SK-MEL-5 (cell line): ENCODE results near the gene CYB5B. TPM values are rescaled to one million over a fixed set of nuclear protein-coding genes. Genes with fewer than 3 reads are reported as not detected.

Experiments used
- DNase-seq: peaks from one replicate; pipeline ENCODE4 v3.0.0-alpha.2; 2016; ENCODE audit warnings: low read depth, low spot score
- in situ Hi-C: cut with HindIII; loops from 2 replicates; pipeline ENCODE4 v1.10.0; 2016; ENCODE audit warnings: low sequenced_read_pairs, high pct_unique_total_duplicates, low pct_unique_long_range_greater_than_20kb
- total RNA-seq: library from RNA; depleted of rRNA; stranded (reverse); fragments of >200 nt; shearing (Covaris generic); gene quantifications from 2 replicates; pipeline ENCODE4 v1.2.3, GENCODE V29; 2014

Gene CYB5B
- total RNA-seq, 1 experiment from 2014 or later = 102 TPM

DNA sequence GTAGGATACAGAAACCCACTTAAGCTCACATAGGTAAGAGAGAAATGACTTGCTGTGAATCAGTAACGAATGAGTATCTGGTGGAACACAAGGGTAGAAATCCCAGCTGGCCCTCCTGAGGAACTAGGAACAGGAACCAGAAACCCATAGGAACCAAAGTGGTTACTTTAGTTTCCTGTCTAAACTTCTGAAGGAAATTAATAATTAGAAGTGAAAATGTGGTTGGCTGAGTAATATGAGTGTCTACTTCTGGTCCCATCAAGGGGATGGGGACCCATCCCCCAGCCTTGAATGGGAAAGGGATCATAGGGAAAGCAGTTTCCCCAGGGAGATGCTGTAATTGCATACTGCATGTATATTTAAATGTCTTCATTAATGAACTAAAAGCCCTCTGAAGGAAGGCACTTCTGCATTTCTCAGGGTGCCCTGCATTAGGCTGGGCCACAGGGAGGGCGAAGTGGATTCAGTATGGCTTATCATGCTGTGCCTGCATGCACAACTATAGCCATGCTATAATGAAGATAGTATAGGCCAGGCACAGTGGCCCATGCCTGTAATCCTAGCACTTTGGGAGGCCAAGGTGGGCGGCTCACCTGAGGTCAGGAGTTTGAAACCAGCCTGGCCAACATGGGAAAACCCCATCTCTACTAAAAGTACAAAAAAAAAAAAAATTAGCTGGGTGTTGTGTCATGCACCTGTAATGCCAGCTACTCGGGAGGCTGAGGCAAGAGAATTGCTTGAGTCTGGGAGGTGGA is 45.6 kb downstream of the CYB5B start:
- no peak for DNase-seq
- in situ Hi-C loops = no loop called here

DNA sequence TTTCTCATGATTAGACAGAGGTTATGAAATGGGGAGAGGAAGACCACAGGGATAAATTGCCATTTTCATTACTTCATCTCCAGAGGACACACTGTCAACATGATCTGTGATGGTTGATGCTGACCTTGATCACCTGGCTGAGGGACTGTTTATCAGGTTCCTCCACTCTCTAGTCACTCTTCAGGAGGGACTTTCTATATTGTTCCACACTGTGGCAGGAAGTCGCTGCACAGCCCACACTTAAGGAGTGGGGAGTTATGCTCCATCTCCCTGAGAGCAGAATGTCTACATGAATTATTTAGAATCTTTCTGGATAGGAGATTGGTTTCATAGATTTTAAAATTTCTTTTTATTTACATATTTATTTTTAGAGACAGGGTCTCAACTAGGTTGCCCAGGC is 46.7 kb downstream of the CYB5B start:
- no peak for DNase-seq

DNA sequence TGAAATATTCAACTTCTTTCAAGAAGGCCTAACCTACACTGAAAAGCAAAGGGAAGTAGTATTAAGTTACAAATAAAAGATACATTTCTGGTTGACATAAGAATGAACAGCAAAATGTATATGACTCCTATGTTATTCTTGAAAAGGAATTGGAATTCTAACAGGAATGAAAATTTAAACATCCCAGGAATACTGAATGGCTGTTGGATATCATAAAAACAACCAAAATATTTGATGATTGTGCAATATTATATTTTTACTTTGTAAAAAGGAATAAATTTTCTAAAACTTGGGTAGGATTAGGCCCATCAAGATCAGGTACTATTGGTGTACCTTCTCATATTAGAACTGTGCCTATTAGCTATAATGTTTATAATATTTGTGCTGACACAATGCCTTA is 50.0 kb downstream of the CYB5B start:
- DNase-seq = no peak
- in situ Hi-C loops = no loop called here

More for the DNA sequence above, 46.7 kb downstream of the CYB5B start:
- in situ Hi-C loops = no loop called here

DNA sequence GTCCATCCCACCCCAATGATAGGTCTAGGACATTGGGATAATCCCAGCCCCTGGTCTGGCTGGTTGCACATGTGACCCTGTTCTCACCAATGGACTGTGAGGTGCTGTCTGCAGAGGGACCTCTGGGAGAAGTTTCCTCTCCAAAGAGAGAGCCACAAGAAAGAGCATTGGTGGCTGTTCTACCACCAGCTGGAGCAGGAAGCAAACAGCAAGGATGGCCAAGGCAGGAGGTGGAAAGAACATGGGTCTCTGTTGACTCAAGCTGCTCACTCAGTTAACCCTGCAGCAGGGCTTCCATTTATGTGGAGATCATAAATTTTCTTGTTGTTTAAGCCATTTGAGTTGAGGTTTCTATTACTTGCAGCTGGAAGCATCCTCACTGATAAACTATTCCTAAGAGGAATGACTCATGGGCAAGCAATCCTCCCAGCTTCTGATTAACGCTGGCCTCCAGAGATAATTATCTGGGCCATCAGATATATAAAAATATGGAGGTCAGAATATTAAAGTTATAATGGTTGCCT is 52.6 kb downstream of the CYB5B start:
- in situ Hi-C loops = no loop called here
- peak; percentile 25 for DNase-seq

DNA sequence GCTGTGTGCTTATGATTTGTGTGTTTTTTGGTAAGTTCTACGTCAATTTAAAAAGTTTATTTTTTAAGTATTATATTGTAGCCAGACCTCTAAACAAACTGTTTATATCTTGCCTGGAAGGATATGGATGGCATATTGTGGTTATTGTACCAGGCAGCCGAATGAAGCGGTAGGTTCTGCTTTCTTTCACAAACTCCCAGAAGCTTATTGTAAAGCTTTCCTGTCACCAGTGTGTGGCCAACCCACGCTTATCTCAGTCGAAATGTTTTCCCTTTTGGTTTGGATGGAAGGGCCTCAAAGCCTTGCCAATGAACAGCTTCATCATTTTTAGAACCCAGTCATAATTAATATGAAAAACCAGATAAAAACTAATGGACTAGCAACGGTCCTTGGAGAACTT is 53.1 kb downstream of the CYB5B start:
- in situ Hi-C loops = no loop called here
- DNase-seq = no peak

DNA sequence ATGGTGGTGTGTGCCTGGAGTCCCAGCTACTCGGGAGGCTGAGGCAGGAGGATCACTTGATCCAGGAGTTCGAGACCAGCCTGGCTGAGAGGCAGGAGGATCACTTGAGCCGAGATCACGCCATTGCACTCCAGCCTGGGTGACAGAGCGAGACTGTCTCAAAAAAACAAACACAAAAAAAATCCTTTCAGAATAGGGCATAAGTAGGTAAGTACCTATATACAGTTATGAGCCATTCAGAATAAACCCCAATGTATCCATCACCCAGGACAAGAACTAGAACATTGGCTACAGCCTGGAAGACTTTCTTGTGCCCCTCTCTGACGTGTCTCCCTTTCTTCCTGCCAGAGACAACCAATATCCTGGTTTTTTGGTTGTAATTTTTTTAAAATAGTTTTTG is 54.3 kb downstream of the CYB5B start:
- in situ Hi-C loops = no loop called here
- DNase-seq = no peak

DNA sequence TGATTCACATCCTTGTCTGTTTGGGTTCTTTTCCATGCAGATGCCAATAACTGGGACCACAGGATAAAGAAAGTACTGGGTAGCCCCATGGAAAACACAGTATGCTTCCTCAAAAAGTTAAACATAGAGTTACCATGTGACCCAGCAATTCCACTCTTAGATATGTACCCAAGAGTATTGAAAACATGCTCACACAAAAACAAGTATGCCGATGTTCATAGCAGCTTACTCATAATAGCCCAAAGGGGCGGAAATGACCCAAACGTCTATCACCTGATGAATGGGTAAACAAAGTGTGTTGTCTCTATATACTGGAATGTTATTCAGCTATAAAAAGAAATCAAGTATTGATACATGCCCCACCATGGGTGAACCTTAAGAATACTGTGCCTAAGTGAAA is 55.4 kb downstream of the CYB5B start:
- in situ Hi-C loops = no loop called here
- peak; percentile 24 for DNase-seq

DNA sequence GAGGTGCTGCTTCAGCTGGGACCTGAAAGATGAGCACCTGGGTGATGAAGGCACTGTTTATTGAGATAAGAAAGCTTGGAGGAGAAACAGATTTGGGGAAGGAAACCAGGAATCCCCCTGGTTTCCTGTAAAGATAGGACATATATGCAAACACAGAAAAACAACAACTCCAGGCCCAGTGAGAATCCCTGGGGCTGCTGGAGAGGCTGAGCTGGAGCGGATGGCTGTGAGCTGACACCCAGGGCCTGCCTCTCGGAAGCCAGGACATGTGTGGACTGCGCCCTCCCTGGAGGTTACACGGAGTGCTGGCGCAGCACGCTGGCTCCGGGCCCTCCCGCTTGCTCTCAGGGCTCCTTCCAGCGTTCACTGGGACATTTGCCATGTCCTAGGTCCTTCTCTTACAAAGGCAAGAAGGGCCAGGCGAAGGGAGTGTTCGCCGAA is 57.5 kb downstream of the CYB5B start:
- in situ Hi-C loops = no loop called here
- no peak for DNase-seq

DNA sequence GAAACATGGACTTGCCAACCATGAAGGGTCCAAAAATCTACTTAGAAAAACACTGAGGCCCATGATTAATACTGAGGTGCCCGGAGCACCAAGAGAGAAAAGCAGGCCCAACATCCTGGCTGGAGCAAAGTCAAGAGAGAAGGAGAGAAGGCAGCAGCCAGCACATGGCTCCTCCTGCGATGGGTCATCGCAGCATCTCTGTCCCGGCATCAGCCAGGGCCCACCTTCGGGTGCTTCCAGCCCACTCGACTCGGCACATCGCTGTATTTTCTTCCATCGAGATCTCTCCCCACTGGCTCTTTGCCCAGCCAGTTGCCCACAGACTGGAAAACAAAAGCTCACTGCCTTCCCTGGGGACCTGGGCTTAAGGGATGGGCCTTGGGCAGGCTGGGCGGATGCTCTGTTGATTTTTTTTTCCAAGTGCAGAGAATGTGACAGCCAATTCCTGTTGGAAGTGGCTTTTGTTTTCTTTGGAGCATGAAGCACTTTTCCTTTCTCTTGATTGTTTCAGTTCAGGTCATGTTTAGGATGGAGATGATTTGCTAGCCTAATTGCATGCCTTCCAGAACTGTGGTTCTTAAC is 58.1 kb downstream of the CYB5B start:
- peak; percentile 15 for DNase-seq
- in situ Hi-C loops = no loop called here

DNA sequence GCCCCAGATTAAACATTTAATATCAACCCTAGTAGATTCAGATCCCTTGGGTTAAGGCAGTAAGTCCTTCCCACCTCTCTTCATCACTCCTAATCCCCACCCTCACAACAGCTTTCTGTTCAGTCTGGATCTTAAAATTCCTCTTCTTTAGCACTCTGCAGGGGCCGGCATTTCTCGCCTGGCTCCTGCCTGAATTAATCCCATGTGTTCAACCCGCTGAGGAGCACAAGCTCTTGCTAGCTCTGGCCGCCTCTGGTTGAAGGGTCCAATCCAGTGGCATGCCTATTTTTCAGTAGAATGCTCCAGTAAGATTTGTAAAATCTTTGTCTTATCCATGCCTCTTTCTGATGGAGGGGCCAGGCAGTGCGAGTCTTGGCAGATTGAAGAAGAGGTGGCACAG is 59.2 kb downstream of the CYB5B start:
- DNase-seq = no peak
- in situ Hi-C loops = no loop called here

DNA sequence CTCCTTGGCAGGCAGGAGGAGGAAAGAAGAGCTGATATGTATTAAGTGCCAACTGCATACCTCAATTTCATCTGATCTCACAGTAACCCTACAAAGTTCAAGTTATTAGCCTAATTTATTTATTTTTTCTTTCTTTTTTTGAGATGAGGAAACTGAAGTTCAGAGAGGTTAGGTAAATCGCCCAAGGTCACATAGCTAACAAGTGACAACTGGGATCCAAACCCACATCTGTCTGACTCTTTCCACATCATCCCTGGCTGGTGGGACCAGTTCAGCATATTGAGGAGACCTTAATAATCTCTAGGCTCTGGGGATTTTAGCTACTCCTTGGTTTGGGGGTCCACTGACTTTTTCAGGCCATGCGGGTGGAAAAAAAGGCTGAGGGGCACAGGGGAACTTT is 60.9 kb downstream of the CYB5B start:
- DNase-seq = no peak
- in situ Hi-C loops = no loop called here

DNA sequence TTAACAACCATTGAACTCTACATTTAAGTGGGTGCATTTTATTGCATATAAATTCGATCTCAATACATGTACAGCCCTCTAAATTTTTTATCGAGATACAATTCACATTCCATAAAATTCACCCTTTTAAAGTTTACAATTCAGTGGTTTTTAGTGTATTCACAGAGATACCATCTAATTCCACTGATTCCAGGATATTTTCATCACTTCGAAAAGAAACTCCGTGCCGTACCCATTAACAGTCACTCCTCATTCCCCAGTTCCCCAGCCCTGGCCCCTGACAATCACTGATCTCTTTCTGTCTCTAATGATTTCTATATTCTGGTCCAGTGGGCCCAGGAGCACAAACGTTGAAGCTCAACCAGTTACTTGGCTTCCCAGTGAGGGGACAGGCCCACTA is 61.4 kb downstream of the CYB5B start:
- in situ Hi-C loops = no loop called here
- DNase-seq = no peak

DNA sequence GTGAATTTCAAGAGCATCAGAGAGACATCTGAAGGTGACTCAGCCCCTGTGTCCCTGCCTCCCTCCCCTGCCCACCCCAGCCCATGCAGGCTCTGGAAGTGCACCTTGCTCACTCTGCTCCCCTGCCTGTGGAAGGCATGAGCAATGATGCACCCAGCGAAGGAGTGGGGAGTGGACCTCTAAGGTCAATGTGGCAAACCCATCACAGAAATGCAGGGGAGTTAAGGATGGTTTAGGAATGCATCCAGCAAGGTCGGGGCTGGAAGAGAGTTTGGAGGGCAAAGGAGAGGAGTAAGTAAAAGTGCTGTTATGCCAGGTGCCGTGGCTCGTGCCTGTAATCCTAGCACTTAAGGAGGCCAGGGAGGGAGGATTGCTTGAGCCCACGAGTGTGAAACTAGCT is 61.9 kb downstream of the CYB5B start:
- in situ Hi-C loops = no loop called here
- no peak for DNase-seq

DNA sequence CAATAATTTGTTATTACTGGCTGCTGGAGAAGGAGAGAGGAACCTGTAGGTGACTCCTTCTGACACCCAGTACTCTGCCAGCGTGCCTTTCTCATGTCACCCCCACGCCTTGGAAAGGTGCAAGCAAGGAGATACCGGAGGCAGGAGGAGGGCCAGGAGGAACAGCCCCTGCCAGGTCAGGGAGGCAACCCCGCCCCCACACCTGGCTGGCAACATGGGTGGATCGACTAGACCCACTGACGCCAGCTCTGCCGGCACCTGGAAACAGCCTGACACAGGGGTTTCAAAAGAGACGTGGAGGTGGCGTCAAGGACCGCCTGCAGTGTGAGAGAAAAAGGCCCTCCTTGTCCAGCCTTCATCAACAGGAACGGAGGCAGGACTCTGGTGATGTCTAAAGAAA is 62.3 kb downstream of the CYB5B start:
- no peak for DNase-seq
- in situ Hi-C loops = no loop called here

DNA sequence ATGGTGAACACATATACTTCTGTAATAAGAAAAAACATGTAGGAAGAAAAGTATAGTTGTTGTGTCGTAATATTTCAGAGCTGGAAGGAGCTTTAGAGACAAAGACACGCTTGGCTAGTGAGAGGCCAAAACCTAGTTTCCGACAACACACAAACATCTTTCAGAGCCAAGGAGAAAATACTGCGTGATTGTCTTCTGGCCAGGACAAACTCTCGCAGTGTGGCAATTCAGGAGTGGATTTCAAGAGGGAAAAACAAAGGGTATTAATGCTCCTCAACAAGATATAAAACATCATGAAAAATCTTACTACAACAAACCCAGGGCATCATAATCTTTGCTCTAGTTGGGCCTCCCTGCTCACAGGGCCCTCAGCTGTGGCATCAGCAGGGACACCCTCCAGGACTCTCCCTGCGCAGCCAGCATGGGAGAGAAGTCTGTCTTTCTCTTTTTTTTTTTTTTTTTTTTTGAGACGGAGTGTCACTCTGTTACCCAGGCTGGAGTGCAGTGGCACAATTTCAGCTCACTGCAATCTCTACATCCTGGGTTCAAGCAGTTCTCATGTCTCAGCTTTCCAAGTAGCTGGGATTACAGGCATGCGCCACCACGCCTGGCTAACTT is 66.4 kb downstream of the CYB5B start:
- no peak for DNase-seq
- in situ Hi-C loops = no loop called here

DNA sequence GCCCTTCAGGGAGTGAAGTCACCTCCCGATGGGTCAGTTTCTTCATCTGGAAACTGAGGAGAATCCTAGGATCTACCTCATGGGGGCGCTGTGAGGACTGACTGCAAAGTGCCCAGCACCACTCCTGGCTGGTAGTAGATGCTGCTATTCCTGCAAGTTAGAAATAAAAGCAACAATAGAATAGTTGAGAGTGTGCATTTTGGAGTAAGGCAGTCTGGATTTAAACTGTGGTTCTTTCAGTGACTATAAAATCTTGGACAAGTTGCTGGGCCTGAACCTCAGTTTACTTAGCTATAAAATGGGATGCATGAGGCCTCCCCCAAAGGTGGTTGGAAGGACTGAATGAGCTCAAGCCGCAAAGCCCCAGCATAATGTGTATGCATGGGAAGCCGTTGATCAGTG is 70.6 kb downstream of the CYB5B start:
- peak; percentile 69 for DNase-seq
- in situ Hi-C loops = no loop called here

DNA sequence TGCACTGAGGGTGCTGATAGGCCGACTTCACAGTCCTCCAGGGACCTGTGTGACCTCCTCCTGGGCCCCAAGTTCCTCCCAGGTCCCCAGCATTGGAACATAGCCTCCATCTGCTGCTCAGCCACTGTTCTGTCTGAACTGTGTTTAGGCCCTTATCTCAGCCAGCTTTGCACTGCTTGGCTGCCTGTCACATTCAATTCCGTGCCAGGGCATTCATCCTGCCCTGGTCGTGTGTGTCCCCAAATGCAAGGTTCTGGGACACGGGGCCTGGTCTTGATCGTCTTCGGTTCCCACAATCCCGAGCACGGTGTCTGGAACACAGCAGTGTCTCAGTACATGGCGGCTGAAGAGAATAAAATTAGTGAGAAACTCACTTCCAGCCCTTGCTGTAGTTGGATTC is 71.4 kb downstream of the CYB5B start:
- no peak for DNase-seq
- in situ Hi-C loops = no loop called here

DNA sequence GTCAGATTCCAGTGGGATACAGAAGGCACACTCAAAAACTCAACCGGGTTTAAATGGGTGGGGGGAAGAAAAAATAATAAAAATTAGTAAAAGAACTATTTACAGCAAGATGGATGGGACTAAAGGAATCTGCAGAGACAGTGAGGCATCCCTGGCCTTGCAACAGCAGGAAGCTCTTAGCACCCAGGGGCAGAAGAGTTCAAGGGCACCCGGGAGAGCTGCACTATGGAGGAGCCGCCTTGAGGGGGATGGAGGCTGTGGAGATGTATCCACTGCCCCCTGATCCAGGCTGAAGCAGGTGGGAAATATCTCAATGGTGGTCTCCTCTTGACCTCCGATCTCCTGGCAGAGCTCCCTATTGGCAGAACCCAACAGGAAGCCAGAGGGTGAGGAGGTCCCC is 72.0 kb downstream of the CYB5B start:
- in situ Hi-C loops = no loop called here
- no peak for DNase-seq

DNA sequence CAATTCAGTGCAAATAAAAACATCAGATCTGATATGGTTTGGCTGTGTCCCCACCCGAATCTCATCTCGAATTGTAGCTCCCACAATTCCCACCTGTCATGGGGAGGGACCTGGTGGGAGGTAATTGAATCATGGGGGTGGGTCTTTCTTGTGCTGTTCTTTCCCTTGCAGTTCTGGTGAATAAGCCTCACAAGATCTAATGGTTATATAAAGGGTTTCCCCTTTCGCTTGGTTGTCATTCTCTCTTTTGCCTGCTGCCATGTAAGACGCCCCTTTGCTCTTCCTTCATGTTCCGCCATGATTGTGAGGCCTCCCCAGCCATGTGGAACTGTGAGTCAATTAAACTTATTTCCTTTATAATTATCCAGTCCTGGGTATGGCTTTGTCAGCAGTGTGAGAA is 72.5 kb downstream of the CYB5B start:
- no peak for DNase-seq
- in situ Hi-C loops = no loop called here
